Right lung (tissue), 10 donors: ENCODE measurements around the gene LILRA6. TPM values are rescaled to one million over a fixed set of nuclear protein-coding genes. Genes with fewer than 3 reads are reported as not detected.
"Not testable (repeated sequence)": the region's sequence is repeated elsewhere in the genome, so short reads cannot be mapped to it uniquely, and the experiment has no call there.

Experiments
- DNase-seq, 2 donors: peaks; one replicate each; pipeline ENCODE4 v3.0.0-alpha.2; 2013
- long read RNA-seq, 8 donors: transcript quantifications; one replicate each; lab custom pipeline, GENCODE V29; 2026
- polyA plus RNA-seq, 5 donors: library from polyadenylated mRNA; unstranded; fragments of 120-200 nt; gene quantifications; one replicate each; pipeline versions ENCODE4 v1.2.1 to v1.2.3, GENCODE V29; 2013; ENCODE audit warnings: inconsistent platforms in 1 of 5, low replicate concordance in 1 of 5; ENCODE audit not compliant: insufficient read length in 5 of 5, insufficient read depth in 1 of 5

LILRA6 gene
- polyA plus RNA-seq: 1 to 10 TPM in 1 of 5 donors, under 1 TPM in 4; 0.56 to 1.5 (median 0.73) TPM
- long read RNA-seq, donor 1: 0 reads
- long read RNA-seq, donor 2: 0 reads
- long read RNA-seq, donor 3: 0 reads
- long read RNA-seq, donor 4: 0 reads
- long read RNA-seq, donor 5: 0 reads
- long read RNA-seq, donor 6: 0 reads
- long read RNA-seq, donor 7: 0 reads
- long read RNA-seq, donor 8: 0 reads

DNA sequence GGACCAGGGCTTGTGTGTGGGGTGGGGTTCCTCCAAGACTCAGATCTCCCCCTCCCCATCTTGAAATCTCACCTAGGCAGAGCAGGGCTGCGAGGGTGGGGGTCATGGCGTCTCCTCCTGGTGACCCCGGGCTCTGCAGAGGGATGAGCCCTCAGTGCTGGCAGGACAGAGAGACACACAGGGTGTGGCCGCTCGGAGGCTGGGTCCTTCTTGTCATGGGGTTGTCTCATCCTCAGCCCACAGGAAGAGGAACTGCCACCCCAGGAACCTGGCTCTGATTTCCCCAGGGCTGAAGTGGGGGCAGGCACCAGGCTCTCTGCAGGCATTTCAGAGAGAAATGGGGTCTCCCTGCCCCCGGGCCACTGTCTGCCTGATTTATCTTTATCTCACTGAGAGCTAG lies at the start of gene LILRA6:
LILRA6 (minus strand) TSS at position 145 of the 400 bp plus-strand sequence.
- DNase-seq: not testable (repeated sequence)

DNA sequence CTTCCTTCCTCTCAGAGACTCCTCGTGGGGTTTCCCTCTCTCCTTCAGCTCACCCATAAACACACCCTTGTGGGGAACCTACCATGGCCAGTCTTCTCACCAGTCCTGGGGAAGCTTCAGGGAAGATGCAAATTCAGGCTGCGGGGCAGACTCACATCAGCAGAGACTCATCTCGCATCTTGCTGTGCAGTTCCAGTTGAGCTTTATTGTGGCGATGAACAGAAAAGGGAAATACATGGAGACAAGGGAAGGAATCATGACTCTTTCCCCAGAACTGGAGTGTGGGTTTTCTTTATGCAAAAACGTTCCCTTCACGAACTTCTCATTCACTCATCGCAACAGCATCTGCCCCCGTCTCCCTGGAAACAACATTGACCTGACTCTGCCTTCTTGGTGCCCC lies 46.6 kb upstream of the LILRA6 start:
- not testable (repeated sequence) for DNase-seq

DNA sequence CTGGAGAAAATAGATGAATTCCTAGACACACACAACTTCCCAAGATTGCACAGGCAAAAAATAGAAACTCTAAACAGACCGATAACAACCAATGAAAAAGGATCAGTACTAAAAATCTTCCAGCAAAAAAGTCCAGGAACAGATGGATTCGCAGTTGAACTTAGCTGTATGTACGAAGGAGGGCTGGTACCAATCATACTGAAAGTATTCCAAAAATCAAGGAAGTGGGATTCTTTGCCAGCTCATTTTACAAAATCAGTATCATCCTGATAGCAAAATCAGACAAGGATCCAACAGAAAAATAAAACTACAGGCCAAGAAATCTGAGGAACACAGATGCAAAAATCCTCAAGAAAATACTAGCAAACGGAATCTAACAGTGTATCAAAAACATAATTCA lies 44.9 kb upstream of the LILRA6 start:
- no peak for DNase-seq

DNA sequence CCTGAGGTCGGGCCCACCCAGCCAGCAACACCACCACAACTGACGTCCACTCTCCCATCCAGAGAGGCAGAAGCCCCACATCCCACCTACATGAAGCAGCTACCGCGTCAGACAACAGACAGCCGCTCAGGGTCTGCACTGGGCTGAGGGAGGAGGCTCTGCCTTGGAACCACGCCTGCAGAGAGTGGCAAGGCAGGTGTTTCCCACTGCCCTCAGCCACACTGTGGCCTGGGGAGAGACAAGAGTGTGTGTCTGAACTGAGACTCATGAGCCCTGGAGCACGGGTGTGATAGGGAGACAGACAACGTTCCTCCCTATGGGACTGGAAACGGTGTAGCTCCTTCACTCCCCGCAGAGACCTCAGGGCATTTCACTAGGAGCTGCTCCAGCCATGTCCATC lies 43.7 kb upstream of the LILRA6 start:
- DNase-seq: not testable (repeated sequence)

DNA sequence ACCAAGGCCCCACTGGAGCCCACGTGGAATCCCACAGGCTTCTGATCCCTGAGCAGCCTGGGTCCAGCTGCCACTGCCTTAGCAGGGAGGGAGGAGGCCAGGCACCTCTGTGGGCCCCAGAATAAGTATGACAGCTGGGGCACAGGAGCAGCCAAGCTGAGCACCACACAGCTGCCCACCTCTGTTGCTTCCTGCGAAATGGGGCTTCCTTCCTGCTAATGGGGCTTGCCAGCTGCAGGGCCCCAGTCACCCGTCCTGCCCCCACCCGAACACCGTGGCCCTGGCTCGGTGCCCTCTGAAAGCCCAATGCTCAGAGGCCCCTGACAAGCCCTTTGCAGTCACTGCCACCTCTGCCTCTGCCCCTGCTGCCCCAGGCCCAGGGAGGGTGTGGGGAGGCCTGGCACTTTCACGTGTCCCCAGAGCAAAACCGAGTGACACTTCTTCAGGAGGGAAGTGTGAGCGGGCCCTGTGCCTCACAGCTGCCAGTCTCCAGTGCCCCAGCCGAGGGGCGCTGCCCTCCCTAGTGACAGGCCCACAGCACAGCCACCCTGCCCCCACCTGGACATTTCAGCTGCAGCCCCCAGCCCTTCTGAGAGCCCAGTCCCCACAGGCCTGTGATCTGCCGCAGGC lies 43.0 kb upstream of the LILRA6 start:
- DNase-seq: not testable (repeated sequence)

DNA sequence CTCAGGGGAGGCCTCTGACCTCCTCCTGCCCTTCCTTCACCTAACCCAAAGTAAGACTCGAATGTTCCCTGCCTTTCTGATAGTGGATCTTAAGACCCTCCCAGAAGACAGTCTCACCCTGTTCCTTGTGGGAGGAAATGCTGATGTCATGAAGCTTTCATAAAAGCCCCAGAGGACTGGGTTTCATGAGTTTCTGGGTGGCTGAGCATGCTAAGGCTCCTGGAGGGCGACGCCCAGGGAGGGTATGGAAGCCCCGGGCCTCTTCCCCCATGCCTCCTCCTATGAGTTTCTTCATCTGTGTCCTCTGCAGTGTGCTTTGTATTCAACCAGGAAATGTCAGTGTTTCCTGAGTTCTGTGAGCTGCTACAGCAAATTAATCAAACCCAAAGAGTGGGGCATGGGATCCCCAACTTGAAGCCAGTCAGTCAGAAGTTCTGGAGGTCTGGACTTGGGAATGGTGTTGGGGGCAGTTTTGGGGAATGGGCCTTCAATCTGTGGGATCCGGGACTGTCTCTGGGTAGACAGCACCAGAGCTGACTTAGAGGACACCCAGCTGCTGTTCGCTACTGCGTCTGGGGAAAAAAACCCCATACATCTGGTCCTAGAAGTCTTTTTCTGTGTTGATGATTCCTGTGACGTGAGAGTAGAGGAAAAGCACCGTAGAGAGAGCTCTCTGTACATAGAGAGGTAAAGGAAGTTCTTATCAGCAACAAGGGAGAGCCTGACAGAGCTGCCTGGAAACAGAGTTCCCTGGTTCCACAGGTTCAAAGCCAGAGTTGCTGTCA lies 40.3 kb upstream of the LILRA6 start:
- DNase-seq: peak in 1 of 2 donors; percentile 20

DNA sequence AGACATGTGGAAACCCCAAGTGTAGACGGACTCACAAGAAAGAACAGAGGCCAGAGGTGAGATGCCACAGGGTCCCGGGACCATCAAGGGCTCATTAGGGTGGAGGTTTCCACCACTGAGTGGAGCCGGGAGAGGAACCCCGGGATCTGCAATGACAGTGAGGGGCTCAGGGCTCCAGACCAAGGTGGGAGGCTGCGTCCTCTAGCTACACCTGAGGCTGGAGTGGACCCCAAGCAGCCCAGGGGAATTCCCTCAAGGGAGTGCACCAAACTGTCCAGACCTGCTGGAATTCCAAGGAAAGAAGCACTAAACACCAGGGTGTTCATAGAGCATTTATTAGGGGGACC lies 39.1 kb upstream of the LILRA6 start:
- not testable (repeated sequence) for DNase-seq

DNA sequence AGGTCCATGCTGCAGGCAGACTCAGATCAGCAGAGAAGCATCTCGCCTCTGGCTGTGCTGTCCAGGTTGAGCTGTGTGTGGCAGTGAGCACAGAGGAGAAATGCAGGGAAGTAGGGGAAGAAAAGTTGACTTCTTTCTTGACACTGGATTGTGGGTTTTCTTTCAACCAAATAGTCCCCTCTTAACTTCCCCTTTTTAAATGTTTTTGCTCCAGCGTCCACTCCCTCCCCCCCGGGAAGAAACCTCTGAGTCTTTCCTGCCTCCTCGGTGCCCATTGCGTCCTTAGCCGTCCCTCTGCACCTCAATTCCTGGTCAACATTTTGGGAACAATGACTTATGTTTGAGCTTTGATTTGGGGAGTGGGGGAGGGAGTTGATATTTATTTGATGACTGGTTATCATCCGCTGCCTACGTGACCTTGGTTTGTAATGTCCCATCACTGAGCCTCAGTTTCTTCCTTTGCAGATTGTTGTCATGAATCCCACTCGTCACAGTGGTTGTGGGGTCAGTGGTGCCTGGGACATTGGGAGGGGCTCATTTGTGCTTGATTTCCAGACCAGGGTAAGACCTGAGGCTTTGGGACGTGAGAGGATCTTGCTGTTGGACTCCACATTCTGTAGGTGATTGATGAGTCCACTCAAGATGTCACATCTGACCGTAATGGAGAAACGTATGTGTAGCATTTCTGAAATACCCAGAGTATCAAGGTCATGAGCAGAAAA lies 38.6 kb upstream of the LILRA6 start, which contains the start of gene LILRB2:
LILRB2 (minus strand) TSS at position 104 of the 722 bp plus-strand sequence. CDS start 614 bp downstream, outside the sequence.
- DNase-seq: no peak

DNA sequence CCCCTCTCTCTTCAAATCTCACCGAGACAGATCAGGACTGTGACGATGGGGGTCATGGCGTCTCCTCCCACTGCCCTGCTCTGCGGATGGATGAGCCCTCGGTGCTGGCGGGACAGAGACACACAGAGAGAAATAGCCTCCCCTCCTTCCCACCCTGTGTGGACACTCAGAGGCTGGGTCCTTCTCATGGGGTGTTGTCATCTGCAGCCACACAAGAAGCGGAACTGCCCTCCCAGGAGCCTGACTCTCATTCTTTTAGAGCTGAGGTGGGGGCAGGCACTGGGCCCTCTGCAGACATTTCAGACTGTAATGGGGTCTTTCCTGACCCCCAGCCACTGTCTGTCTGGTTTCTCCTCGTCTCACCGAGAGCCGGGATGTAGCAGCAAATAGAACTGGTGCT lies 37.9 kb upstream of the LILRA6 start:
- not testable (repeated sequence) for DNase-seq

DNA sequence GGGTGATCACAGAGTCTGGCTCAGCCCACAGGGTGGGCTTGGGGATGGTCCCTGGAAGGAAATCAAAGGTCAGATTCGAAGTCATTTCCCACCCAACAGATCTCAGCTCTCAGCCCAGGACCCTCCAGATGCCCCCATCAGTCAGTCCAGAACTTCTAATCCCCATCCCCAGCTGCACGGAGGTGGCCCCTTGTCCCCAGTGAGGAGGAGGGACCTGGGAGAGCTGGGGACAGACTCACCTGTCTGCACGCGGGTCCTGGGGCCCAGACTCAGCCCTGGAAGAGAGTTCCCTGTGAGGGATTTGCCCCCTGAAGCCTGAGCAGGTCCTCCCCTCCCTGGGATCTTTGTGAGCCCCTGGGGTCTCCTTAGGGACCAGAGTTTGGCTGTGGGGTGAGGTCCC lies 37.4 kb upstream of the LILRA6 start:
- not testable (repeated sequence) for DNase-seq

DNA sequence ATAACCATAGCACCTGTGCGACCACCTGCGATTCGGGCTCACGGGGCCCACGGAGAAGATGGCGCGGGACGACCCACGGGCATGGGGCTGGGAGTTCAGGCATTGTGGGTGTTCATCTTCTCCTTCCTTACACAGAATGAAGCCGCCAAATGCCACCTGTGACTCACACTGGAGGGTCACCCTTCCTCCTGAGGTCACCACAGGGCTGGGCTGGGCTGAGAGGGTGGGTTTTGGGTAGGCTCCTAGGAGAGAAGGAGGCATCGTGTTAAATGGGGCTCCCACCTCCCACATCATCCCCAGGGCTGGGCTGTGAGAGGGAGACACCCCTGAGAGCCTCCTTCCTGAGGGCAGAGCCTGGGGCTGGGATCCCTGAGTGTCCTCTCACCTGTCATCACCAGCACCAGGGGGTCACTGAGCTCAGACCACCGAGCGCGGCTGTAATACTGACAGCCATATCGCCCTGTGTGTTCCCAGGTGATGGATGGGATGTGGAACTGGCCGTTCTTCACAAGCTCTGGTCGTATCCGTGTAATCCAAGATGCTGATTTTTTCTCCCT lies 36.9 kb upstream of the LILRA6 start:
- DNase-seq: no peak

DNA sequence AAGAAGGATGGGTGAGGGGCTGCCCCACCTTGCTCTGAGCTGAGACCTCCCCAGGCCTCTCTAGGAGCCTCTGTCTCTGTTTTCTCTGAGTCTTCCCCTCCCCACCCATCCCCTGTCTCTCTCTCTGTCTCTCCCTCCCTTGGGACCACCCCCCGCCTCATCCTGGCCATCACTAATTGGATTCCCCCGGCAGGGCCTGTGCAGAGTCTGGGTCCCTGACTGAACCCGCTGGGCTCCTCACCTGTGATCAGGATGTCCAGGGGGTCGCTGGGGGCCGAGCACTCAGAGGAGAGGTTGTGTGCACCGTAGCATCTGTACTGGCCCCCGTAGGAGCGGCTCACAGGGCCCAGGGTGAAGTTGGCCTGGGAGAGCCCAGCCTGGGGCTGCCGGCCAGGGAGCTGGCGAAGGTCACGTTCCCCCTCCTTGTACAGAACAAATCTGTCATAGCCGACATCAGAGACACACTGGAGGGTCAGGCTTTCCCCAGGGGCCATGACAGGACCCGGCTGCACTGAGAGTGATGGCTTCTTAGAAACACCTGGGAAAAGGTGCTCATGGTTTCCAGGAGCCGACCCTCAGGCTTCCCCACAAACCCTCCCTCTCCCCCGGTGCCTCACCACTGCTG lies 36.1 kb upstream of the LILRA6 start:
- not testable (repeated sequence) for DNase-seq

DNA sequence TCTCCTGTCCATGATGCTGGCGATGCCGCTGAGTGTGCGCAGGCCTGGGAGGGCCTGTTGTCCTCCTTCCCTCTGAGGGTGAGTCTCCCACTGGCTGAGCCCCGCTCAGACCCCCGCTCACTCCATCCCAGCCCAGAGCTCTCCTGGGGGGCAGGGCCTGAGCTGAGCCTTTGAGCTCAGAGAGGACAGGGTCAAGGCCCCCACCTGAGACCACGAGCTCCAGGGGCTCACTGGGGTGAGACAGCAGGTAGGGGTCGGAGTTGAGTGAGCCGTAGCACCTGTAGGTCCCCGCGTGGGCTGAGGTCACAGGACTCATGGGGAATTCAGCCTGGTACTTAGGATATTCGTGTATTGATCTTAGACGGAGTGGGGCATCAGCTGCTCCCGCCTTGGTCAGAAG lies 35.5 kb upstream of the LILRA6 start:
- not testable (repeated sequence) for DNase-seq

DNA sequence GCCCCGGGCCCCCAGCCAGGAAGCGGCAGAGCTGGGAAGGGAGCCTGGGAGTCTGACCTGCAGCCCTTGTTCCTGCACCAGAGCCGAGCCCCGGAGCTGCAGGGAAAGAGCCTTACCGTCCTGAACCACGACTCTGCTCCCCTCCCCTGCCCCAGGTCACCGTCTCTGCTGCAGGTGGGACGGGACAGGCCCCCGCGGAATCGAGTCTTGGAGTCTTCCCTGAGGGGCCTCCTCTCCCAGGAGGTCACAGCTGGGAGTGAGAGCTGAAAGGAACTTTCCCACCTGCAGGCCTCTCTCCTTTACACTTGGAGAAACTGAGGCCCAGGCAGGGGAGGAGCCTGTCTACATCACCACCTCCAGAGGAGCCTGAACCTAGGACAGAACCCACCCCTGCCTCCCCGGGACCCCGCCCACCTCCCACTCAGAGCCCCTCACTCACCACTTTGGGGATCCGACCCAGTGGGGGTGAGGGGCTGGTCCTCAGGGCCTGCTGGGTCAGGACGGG lies 34.6 kb upstream of the LILRA6 start:
- not testable (repeated sequence) for DNase-seq

DNA sequence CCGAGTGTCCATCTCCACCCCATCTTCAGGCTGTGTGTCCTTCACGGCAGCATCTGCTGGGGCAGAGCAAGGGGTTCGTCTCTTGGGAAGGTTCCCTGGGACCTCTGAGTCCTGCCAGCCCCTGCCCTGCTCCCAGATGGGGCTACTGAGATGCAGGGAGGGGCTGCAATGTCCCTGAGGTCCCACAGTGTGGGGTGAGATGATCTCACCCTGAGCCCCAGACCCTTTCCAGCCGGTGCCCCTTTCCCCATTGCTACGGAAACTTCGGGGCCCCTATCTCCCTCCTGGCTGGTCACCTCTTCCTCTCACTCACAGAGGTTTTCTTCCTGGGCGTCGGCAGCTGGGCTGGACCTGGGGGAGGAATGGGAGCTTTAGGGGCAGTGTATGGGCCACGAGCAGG lies 33.4 kb upstream of the LILRA6 start:
- no peak for DNase-seq

DNA sequence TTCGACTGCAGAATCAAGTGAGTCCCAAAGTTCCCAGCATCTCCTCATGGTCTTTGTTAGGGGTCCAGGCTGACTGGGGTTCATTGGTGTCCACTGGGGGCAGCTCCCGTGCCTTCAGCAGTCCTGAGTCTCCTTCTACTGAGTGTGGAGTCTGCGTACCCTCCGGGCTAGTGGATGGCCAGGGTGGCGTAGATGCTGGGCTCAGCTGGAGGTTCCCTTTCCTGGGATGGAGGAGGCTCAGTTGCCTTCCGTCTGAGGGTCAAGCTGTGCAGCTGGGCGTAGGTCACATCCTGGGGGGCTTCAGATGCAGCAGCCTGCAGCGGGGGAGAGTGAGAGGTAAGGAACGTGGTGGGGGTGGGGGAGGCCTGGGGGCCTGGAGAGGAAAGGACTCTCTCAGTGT lies 31.9 kb upstream of the LILRA6 start:
- not testable (repeated sequence) for DNase-seq

DNA sequence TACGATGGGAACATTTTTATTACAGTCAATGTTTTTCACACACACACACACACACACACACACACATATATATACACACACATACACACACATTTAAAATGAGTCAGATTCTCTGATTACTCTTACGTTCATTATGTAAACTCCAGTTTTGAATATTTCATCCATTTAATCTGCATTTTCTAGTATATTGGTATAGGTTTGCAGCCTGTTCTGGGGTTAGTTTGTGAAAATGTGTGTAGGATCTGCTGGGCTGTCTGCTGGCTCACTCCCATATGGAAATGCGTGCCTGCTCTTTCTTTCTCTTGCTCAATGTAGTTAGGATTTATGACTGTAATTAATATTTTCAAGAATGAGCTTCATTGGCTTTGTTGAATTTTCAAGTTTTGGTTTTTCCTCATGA lies 31.2 kb upstream of the LILRA6 start:
- DNase-seq: no peak

DNA sequence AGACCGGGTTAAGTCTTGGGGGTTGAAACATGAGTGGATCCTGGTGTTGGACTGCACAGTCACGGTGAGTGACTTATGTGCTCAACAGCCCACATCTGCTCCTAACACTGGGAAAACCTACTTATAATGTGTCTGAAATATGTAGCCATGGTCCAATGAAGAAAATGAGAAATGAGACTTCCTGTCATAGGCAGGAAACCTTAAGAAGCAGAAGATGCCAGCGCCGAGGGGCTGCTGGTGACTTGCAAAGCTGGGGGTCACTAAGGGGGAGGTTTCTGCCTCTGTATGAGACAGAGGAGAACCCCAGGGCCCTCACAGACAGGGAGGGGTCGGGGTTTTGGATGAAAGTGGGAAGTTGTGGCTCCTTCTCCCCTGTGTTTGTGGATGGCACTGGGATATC lies 29.6 kb upstream of the LILRA6 start:
- DNase-seq: not testable (repeated sequence)

DNA sequence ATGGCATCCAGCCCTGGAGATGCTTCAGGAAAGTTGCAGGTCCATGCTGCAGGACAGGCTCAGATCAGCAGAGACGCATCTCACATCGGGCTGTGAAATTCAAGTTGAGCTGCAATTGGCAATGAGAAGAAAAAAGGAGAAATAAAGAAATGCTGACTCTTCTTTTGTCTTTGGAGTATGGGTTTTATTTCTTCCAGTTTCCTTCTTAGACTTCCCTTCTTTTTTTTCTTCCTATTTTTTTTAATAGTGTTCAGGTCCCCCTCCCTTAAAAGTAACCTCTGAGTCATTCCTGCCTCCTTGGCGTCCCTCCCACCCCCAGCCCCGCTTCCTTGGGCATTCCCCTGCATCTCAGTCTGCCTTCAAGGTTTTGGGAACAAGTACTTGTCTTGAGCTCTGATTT lies 29.0 kb upstream of the LILRA6 start:
- DNase-seq: not testable (repeated sequence)

DNA sequence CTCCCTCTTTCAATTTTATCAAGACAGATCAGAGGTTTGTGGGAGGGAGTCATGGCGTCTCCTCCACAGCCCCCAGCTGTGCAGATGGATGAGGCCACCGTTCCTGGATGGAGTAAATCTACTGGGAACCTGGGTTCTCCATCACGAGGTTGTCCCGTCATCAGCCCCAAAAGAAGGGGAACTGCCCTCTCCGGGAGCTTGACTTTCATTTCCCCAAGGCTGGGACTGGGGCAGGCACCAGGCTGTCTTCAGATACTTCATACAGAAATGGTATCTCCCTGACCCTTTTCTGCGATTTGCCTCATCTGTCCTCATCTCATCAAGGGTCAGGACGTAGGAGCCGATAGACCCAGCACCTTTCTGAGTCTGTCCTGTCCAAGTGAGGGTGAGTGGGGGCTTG lies 28.5 kb upstream of the LILRA6 start:
- DNase-seq: no peak

DNA sequence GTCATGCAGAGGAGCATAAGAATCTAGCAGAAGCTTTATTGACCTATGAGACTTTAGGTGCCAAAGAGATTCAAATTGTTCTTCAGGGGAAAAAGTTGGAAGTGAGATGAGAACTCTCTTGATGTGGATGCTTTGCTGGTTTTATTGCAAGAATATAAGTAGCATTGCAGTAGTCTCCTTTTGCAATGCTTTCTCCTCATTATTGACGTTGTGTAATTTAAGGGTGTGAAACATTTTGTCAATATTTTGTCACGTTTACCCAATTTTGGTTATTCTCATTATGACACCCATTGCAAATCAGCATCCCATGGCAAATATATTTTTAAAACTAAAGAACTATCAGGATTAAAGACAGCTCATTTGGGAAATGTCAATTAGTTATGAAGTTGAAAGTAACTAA lies 26.3 kb upstream of the LILRA6 start:
- DNase-seq: no peak
